ENCODE data around the gene GFI1B. TPM values are rescaled to one million over a fixed set of nuclear protein-coding genes. Genes with fewer than 3 reads are reported as not detected.

GFI1B gene
- total RNA-seq, 2 experiments from 2014 or later: not detected

GRCh38 chr9:132946211-132946610 lies 32.3 kb upstream of the GFI1B start:
- no peak for ATAC-seq
- Mint-ChIP-seq H3K36me3 (ENCODE audit: low read depth) (no peaks in the 10 kb centered on the region), H3K27ac (no peak overlapping the region), H3K4me1 (ENCODE audit: low read depth) (peaks cover 26% of the 10 kb centered on the region), H3K9me3 (no peaks in the 10 kb centered on the region), H3K27me3 (no peaks in the 10 kb centered on the region), H3K4me3 (no peak overlapping the region)
- CTCF ChIA-PET: interaction anchor here (0.6 to 1.6 kb wide), 4 partner anchors 12 to 380 kb away, joined by 3 to 4 read pairs (median 3); no protein-coding TSS in a partner anchor
- no peak for DNase-seq
- POLR2A ChIA-PET: interaction anchor here (1.0 kb wide), 1 partner anchor 31 kb away, joined by 5 read pairs; no protein-coding TSS in a partner anchor
- TF ChIP-seq CTCF (IDR thresholded peaks at IDR 0.05): no peak
- intact Hi-C loops (cut with micrococcal nuclease): no loop called here

- POLR2A ChIA-PET: interaction anchor here (1.0 kb wide), 1 partner anchor 32 kb away, joined by 5 read pairs; no protein-coding TSS in a partner anchor
- intact Hi-C loops (cut with micrococcal nuclease): no loop called here
- CTCF ChIA-PET: interaction anchor here (0.6 to 1.6 kb wide), 4 partner anchors 12 to 75 kb away, joined by 3 to 4 read pairs (median 3); no protein-coding TSS in a partner anchor
- Mint-ChIP-seq H3K36me3 (ENCODE audit: low read depth) (no peaks in the 10 kb centered on the region), H3K9me3 (no peaks in the 10 kb centered on the region), H3K4me1 (ENCODE audit: low read depth) (peaks cover 21% of the 10 kb centered on the region), H3K4me3 (no peak overlapping the region), H3K27me3 (no peaks in the 10 kb centered on the region), H3K27ac (no peak overlapping the region)
- DNase-seq (no peak), ATAC-seq (no peak)
- no peak for TF ChIP-seq CTCF (IDR thresholded peaks at IDR 0.05)
Observed at GRCh38 chr9:132946631-132947295, 31.7 kb upstream of the GFI1B start.

- ATAC-seq (no peak), DNase-seq (no peak)
- H3K36me3 Mint-ChIP-seq (ENCODE audit: low read depth): no peaks in the 10 kb centered on the region
- peaks cover 15% of the 10 kb centered on the region for H3K4me1 Mint-ChIP-seq (ENCODE audit: low read depth)
- intact Hi-C loops (cut with micrococcal nuclease): no loop called here
- ChIA-PET CTCF (interaction anchor here (0.8 kb wide), 1 partner anchor 24 kb away, joined by 3 read pairs; no protein-coding TSS in a partner anchor), POLR2A (no interaction called here)
- no peak overlapping the region for H3K4me3 Mint-ChIP-seq
- no peaks in the 10 kb centered on the region for H3K27me3 Mint-ChIP-seq
- TF ChIP-seq CTCF (IDR thresholded peaks at IDR 0.05): no peak
- H3K9me3 Mint-ChIP-seq: no peaks in the 10 kb centered on the region
- H3K27ac Mint-ChIP-seq: no peak overlapping the region
Observed at GRCh38 chr9:132947756-132948155, 30.7 kb upstream of the GFI1B start.

GRCh38 chr9:132948482-132949050 lies 29.9 kb upstream of the GFI1B start:
- Mint-ChIP-seq H3K9me3 (no peaks in the 10 kb centered on the region), H3K36me3 (ENCODE audit: low read depth) (no peaks in the 10 kb centered on the region), H3K27ac (no peak overlapping the region), H3K4me3 (no peak overlapping the region), H3K27me3 (no peaks in the 10 kb centered on the region), H3K4me1 (ENCODE audit: low read depth) (peaks cover 7% of the 10 kb centered on the region)
- DNase-seq (no peak), ATAC-seq (no peak)
- TF ChIP-seq CTCF (IDR thresholded peaks at IDR 0.05): no peak
- ChIA-PET POLR2A (interaction anchor here (0.5 kb wide), 1 partner anchor 165 kb away, joined by 3 read pairs; no protein-coding TSS in a partner anchor), CTCF (no interaction called here)
- intact Hi-C loops (cut with micrococcal nuclease): no loop called here

GRCh38 chr9:132949709-132950108 lies 28.8 kb upstream of the GFI1B start:
- POLR2A ChIA-PET: interaction anchor here (0.6 kb wide), 1 partner anchor 292 kb away, joined by 3 read pairs; no protein-coding TSS in a partner anchor
- ATAC-seq (no peak), DNase-seq (no peak)
- no peak overlapping the region for H3K4me3 Mint-ChIP-seq
- TF ChIP-seq CTCF (IDR thresholded peaks at IDR 0.05): no peak
- H3K9me3 Mint-ChIP-seq: no peaks in the 10 kb centered on the region
- H3K27ac Mint-ChIP-seq: no peak overlapping the region
- intact Hi-C loops (cut with micrococcal nuclease): no loop called here
- CTCF ChIA-PET: no interaction called here
- peaks cover 4% of the 10 kb centered on the region for H3K4me1 Mint-ChIP-seq (ENCODE audit: low read depth)
- H3K27me3 Mint-ChIP-seq: no peaks in the 10 kb centered on the region
- H3K36me3 Mint-ChIP-seq (ENCODE audit: low read depth): no peaks in the 10 kb centered on the region
